Effector memory CD4-positive, alpha-beta T cell (primary cell): Measurements from ENCODE around the gene CHKA.

Experiments
- DNase-seq, 3 donors: peaks; one replicate each; pipeline ENCODE4 v3.0.0-alpha.2; 2020
- H3K27ac ChIP-seq: 2 replicates; pipeline ENCODE4 v1.7.0; 2013; ENCODE audit warnings: mild to moderate bottlenecking, low read length, moderate library complexity; ENCODE audit not compliant: insufficient read depth, poor library complexity, severe bottlenecking
- H3K27me3 ChIP-seq: replicated peaks from 2 replicates; pipeline ENCODE4 v1.7.0; 2013; ENCODE audit warnings: mild to moderate bottlenecking, low read length; ENCODE audit not compliant: insufficient read depth, control insufficient read depth, poor library complexity, severe bottlenecking
- H3K36me3 ChIP-seq: 2 replicates; pipeline ENCODE4 v1.7.0; 2013; ENCODE audit warnings: mild to moderate bottlenecking, low read length, moderate library complexity; ENCODE audit not compliant: control insufficient read depth, insufficient read depth
- H3K4me1 ChIP-seq: 2 replicates; pipeline ENCODE4 v1.7.0; 2013; ENCODE audit warnings: low read length, mild to moderate bottlenecking; ENCODE audit not compliant: control insufficient read depth, insufficient read depth, poor library complexity, severe bottlenecking
- H3K4me3 ChIP-seq: 2 replicates; pipeline ENCODE4 v1.7.0; 2013; ENCODE audit warnings: low read length, low read depth, mild to moderate bottlenecking; ENCODE audit not compliant: insufficient read depth, poor library complexity, severe bottlenecking
- H3K9me3 ChIP-seq: 2 replicates; pipeline ENCODE4 v1.7.0; 2013; ENCODE audit warnings: mild to moderate bottlenecking, low read length, moderate library complexity; ENCODE audit not compliant: control insufficient read depth

The CHKA gene

GRCh38 chr11:68016161-68016903 lies 104.9 kb downstream of the CHKA start:
- no peak overlapping the region for H3K27ac ChIP-seq
- H3K27me3 ChIP-seq: no peaks in the 10 kb centered on the region
- no peak overlapping the region for H3K4me3 ChIP-seq
- no peaks in the 10 kb centered on the region for H3K36me3 ChIP-seq
- H3K4me1 ChIP-seq: no peaks in the 10 kb centered on the region
- no peak for DNase-seq
- H3K9me3 ChIP-seq: no peaks in the 10 kb centered on the region

GRCh38 chr11:68015467-68015866 lies 105.7 kb downstream of the CHKA start:
- no peak for DNase-seq
- no peak overlapping the region for H3K4me3 ChIP-seq
- H3K4me1 ChIP-seq: no peaks in the 10 kb centered on the region
- H3K27me3 ChIP-seq: no peaks in the 10 kb centered on the region
- H3K36me3 ChIP-seq: no peaks in the 10 kb centered on the region
- H3K27ac ChIP-seq: no peak overlapping the region
- H3K9me3 ChIP-seq: no peaks in the 10 kb centered on the region

GRCh38 chr11:68014947-68015447 lies 106.2 kb downstream of the CHKA start:
- H3K4me3 ChIP-seq: no peak overlapping the region
- H3K4me1 ChIP-seq: no peaks in the 10 kb centered on the region
- H3K36me3 ChIP-seq: no peaks in the 10 kb centered on the region
- no peaks in the 10 kb centered on the region for H3K9me3 ChIP-seq
- no peaks in the 10 kb centered on the region for H3K27me3 ChIP-seq
- DNase-seq: no peak
- no peak overlapping the region for H3K27ac ChIP-seq

GRCh38 chr11:68014157-68014946 lies 106.8 kb downstream of the CHKA start:
- Histone ChIP-seq H3K9me3 (no peaks in the 10 kb centered on the region), H3K27ac (no peak overlapping the region), H3K27me3 (no peaks in the 10 kb centered on the region), H3K4me1 (no peaks in the 10 kb centered on the region), H3K4me3 (no peak overlapping the region), H3K36me3 (no peaks in the 10 kb centered on the region)
- no peak for DNase-seq

- Histone ChIP-seq H3K9me3 (no peaks in the 10 kb centered on the region), H3K4me1 (no peaks in the 10 kb centered on the region), H3K36me3 (no peaks in the 10 kb centered on the region), H3K27ac (no peak overlapping the region), H3K27me3 (no peaks in the 10 kb centered on the region), H3K4me3 (no peak overlapping the region)
- DNase-seq: no peak
Measured at GRCh38 chr11:68013611-68014156, 107.5 kb downstream of the CHKA start.

GRCh38 chr11:68012843-68013610 lies 108.2 kb downstream of the CHKA start:
- no peak for DNase-seq
- Histone ChIP-seq H3K9me3 (no peaks in the 10 kb centered on the region), H3K4me1 (no peaks in the 10 kb centered on the region), H3K4me3 (no peak overlapping the region), H3K27me3 (no peaks in the 10 kb centered on the region), H3K27ac (no peak overlapping the region), H3K36me3 (no peaks in the 10 kb centered on the region)

GRCh38 chr11:68012044-68012842 lies 108.9 kb downstream of the CHKA start:
- no peak overlapping the region for H3K4me3 ChIP-seq
- no peaks in the 10 kb centered on the region for H3K4me1 ChIP-seq
- H3K36me3 ChIP-seq: no peaks in the 10 kb centered on the region
- H3K27ac ChIP-seq: no peak overlapping the region
- no peak for DNase-seq
- H3K27me3 ChIP-seq: no peaks in the 10 kb centered on the region
- H3K9me3 ChIP-seq: no peaks in the 10 kb centered on the region

- no peak overlapping the region for H3K4me3 ChIP-seq
- H3K4me1 ChIP-seq: no peaks in the 10 kb centered on the region
- no peak overlapping the region for H3K27ac ChIP-seq
- H3K9me3 ChIP-seq: no peaks in the 10 kb centered on the region
- DNase-seq: no peak
- H3K27me3 ChIP-seq: no peaks in the 10 kb centered on the region
- H3K36me3 ChIP-seq: no peaks in the 10 kb centered on the region
Measured at GRCh38 chr11:68011051-68011943, 109.9 kb downstream of the CHKA start.
